NB4 (cell line): ENCODE results near the gene PEAK1.

Source experiments
- POLR2A ChIP-seq: IDR thresholded peaks from 2 replicates; pipeline ENCODE4 v1.6.1; 2011; ENCODE audit warnings: mild to moderate bottlenecking; ENCODE audit not compliant: insufficient read length; ENCODE audit errors: extremely low read depth
- TF ChIP-seq, protein P1 (sequence below): IDR thresholded peaks from one replicate; pipeline ENCODE4 v1.5.1; 2012; ENCODE audit warnings: low read depth, low read length

DNA sequence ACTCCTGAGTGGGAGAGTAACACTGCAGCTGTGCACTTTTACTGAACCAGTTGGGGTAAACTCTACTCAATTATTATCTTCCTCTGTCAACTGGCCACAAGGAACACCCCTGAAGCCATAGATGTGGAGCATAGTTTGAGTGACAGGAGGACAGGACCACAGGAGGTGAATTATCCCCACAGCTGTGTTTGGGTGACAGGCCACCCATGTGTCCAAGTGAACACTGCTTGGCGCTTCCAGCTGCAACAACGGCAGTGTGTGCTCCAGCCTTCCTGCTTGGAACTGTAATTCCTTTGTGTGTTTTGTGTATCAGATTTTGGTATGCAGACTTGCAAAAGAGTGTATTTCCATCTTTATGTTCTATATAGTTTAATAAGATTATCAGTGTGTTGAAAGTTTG lies 328.8 kb downstream of the PEAK1 start:
- TF ChIP-seq, protein P1, sequence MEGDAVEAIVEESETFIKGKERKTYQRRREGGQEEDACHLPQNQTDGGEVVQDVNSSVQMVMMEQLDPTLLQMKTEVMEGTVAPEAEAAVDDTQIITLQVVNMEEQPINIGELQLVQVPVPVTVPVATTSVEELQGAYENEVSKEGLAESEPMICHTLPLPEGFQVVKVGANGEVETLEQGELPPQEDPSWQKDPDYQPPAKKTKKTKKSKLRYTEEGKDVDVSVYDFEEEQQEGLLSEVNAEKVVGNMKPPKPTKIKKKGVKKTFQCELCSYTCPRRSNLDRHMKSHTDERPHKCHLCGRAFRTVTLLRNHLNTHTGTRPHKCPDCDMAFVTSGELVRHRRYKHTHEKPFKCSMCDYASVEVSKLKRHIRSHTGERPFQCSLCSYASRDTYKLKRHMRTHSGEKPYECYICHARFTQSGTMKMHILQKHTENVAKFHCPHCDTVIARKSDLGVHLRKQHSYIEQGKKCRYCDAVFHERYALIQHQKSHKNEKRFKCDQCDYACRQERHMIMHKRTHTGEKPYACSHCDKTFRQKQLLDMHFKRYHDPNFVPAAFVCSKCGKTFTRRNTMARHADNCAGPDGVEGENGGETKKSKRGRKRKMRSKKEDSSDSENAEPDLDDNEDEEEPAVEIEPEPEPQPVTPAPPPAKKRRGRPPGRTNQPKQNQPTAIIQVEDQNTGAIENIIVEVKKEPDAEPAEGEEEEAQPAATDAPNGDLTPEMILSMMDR, result no peak
- no peak for TF ChIP-seq POLR2A
